Left colon (tissue), 2 donors: ENCODE measurements around the gene MLPH. TPM values are rescaled to one million over a fixed set of nuclear protein-coding genes. Genes with fewer than 3 reads are reported as not detected.

Experiments
- ATAC-seq: fragments of 200-7000 bp; cut with Tn5 transposase; one replicate; pipeline ENCODE4 v1.9.1; 2020; ENCODE audit warnings: mild to moderate bottlenecking, moderate library complexity
- DNase-seq, 2 donors: peaks; one replicate each; pipeline ENCODE4 v3.0.0-alpha.2; 2020
- intact Hi-C, 2 donors: fragments of 100-400 bp; cut with DNase I in 1 of 2; cut with micrococcal nuclease in 1 of 2; formaldehyde crosslinking; loops; one replicate each; pipeline versions ENCODE4 v1.11.2 to v1.14.0; 2022; cut with DNase I, micrococcal nuclease
- total RNA-seq, 2 donors: library from RNA; stranded (reverse); fragmentation: NEBNext Ultra II Directional; extraction: Animal tissue kit (Norgen Biotek cat#: 25700); gene quantifications; one replicate each; pipeline ENCODE4 v1.2.1, GENCODE V29; 2021
- donor health status: DM: no; HTN: no; CAD: no.
- donor health status: DM: yes; HTN: yes; CAD: no.

MLPH gene
- total RNA-seq, 2 donors from 2014 or later, result 117 to 139 TPM

- DNase-seq, result no peak
- no peak for ATAC-seq
- intact Hi-C loops, result loop anchor here in 1 of 2 donors (10.0 kb wide), 2 partner anchors 309 to 349 kb away; no protein-coding TSS in a partner anchor
Observed at GRCh38 chr2:237473878-237474441, 13.1 kb upstream of the MLPH start.

DNA sequence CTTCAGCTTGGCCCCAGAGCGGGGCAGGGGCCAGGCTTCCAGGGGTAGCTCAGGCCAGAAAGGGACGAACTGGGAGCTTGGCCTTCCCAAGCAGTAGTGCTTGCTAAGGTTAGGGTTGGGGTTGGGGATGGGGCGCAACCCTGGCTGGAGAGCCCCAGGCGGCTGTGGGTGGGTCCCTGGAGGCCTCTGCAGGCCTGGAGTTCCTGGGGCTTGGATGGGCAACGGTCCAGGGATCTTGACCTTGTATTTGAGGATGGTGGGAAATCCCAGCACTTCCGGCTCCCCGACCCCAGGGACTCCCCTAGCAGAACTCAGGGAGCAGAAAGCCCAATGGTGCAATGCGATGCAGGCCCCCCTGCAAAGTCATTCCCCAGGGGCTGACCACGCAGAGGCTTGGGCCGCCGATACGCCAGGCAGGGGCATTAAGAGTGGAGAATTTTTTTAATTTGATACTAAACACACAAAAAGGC lies 12.6 kb upstream of the MLPH start:
- intact Hi-C loops, result loop anchor here in 1 of 2 donors (10.0 kb wide), 2 partner anchors 310 to 350 kb away; no protein-coding TSS in a partner anchor
- ATAC-seq (no peak), DNase-seq (peak in 1 of 2 donors; percentile 46)

DNA sequence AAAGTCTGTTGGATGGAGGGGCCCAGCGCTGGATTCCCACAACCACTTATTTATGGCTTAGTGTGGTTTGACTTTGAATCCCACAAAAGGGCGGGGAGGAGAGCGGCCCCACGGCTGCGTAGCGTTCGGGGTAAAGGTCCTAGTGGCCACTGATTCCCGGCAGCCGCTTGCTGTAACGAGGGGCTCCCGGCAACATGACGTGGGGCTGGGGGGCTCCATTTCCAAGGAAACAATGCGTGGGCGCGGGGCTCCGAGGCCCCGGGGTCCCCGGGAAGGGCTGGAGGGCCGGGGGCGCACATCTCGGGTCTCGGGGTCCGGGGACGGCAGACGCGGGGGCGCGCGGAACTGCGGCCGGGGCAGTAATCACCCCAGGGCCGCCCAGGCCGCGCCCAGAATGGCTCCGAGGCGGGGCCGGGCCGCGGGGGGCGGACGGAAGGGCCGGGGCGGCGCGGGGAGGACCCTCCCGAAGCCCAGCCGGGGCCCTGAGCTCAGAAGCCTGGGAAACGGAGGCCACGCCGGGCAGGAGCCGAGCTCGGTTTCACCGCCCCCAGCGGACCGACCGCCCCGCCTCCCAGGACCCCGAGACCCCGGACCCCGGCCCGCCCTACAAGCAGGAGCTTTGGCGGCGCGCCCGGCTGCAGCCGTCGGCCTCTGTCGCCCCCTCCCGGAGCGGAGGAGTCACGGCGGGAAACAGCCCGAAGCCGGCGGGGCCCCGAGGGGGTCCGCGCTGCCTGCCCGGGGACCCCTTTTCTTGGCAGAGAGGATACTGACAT lies 11.9 kb upstream of the MLPH start:
- intact Hi-C loops, result loop anchor here in 1 of 2 donors (10.0 kb wide), 2 partner anchors 310 to 350 kb away; no protein-coding TSS in a partner anchor
- ATAC-seq (peak; percentile 84), DNase-seq (peak; percentile 75 to 88)

- intact Hi-C loops, result loop anchor here in 1 of 2 donors (10.0 kb wide), 2 partner anchors 311 to 351 kb away; no protein-coding TSS in a partner anchor
- DNase-seq (peak in 1 of 2 donors; percentile 36), ATAC-seq (peak; percentile 50)
Observed at GRCh38 chr2:237475704-237476141, 11.3 kb upstream of the MLPH start.

- ATAC-seq (no peak), DNase-seq (no peak)
- intact Hi-C loops, result loop anchor here in 1 of 2 donors (10.0 kb wide), 2 partner anchors 313 to 353 kb away; no protein-coding TSS in a partner anchor
Observed at GRCh38 chr2:237478095-237478494, 9.0 kb upstream of the MLPH start.

- intact Hi-C loops, result loop anchor here in 1 of 2 donors (10.0 kb wide), 2 partner anchors 314 to 354 kb away; no protein-coding TSS in a partner anchor
- ATAC-seq (no peak), DNase-seq (no peak)
Observed at GRCh38 chr2:237478979-237479378, 8.1 kb upstream of the MLPH start.

GRCh38 chr2:237479747-237480146 lies 7.3 kb upstream of the MLPH start:
- intact Hi-C loops, result loop anchor here in 1 of 2 donors (10.0 kb wide), 2 partner anchors 315 to 355 kb away; no protein-coding TSS in a partner anchor
- ATAC-seq (no peak), DNase-seq (no peak)

DNA sequence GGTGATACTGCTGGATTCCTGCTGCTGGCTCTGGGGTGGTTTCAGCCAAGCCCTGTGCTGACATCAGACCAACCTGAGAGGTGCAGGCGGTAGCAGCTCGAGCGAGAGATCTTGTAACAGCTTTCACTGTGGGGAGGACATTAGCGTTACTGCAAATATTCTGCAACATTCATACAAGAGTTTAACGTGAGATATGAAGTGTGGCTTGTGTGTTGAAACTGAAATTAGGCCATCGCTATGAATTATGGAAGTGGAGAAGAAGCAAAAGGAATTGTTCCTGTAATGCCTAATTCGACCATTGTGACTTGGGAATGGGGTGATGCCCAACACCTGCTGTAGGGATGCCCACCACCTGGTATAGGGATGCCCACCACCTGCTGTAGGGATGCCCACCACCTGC lies 6.5 kb upstream of the MLPH start:
- no peak for DNase-seq

GRCh38 chr2:237480988-237481525 lies 6.0 kb upstream of the MLPH start:
- ATAC-seq (no peak), DNase-seq (no peak)
- intact Hi-C loops, result no loop called here

More for the DNA sequence above, 6.5 kb upstream of the MLPH start:
- no peak for ATAC-seq
- intact Hi-C loops, result no loop called here

GRCh38 chr2:237482485-237482884 lies 4.6 kb upstream of the MLPH start:
- peak; percentile 84 for ATAC-seq
- peak; percentile 82 to 95 for DNase-seq
- intact Hi-C loops, result no loop called here

- peak; percentile 71 for ATAC-seq
- DNase-seq, result peak; percentile 53 to 86
- intact Hi-C loops, result no loop called here
Observed at GRCh38 chr2:237483018-237483731, 3.9 kb upstream of the MLPH start.

DNA sequence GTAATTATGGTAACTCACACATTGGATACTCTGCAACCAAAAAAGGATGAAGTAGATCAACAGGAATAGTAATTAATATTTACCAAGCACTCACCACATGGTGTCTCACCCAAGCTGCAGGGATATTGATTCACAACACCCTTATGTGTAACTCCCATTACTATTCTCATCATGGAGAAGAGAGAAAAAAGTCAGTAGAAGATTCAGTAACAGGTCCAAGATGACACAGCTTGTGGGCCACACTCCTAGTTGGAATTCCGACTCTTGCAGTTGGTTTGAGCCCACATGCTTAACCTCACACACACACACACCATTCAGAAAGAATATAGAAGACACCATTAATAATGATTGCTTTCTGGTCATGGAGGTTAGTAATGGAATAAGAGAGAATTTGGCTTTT lies 1.7 kb upstream of the MLPH start:
- intact Hi-C loops, result no loop called here
- no peak for ATAC-seq
- no peak for DNase-seq

DNA sequence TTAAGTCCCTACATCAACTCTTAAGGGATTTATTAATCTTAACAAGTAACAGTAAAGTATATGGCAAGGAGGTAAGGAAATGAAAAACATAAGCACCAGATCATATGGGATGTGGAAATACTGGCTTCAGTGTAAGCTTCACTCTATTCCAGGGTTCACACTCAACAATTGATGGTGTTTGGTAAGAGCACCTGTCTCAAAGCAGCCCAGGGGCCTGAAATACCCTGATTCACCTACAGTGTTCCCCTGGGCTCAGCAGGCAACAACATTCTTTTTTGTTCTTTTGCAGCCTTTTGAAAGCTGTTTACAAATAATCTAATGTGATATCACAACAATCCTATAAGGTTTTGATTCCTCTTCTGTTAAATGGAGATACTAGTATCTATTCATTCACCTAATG lies 1.2 kb upstream of the MLPH start:
- ATAC-seq, result no peak
- intact Hi-C loops, result no loop called here
- no peak for DNase-seq

DNA sequence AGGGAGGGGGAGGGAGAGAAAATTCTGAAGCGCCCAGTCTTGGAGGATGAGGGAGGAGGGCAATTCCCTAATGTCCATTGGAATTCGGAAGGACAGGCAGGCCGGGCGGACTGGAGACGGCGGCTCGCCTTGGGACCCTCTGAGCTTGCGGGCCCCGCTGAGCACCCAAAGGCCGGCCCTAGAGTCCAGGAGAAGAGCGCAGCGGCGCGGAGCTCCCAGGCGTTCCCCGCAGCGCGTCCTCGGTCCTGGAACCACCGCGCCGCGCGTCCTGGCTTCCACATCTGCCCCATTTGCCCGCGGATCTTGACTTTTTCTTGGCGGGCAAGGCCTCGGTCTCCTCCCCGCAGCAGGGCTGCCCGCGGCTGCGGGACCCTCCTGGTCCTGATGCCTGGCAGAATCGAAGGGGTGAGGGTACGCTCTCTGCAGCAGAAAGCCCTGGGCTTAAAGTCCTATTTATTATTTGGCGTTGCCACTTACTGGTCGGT lies 675 bp upstream of the MLPH start:
- DNase-seq, result peak in 1 of 2 donors; percentile 28
- intact Hi-C loops, result no loop called here
- ATAC-seq, result no peak

GRCh38 chr2:237487496-237487895 lies 445 bp downstream of the MLPH start:
- peak; percentile 14 for ATAC-seq
- DNase-seq, result peak in 1 of 2 donors; percentile 29
- intact Hi-C loops, result no loop called here

- ATAC-seq, result no peak
- intact Hi-C loops, result no loop called here
Observed at GRCh38 chr2:237488295-237488694, 1.2 kb downstream of the MLPH start.

DNA sequence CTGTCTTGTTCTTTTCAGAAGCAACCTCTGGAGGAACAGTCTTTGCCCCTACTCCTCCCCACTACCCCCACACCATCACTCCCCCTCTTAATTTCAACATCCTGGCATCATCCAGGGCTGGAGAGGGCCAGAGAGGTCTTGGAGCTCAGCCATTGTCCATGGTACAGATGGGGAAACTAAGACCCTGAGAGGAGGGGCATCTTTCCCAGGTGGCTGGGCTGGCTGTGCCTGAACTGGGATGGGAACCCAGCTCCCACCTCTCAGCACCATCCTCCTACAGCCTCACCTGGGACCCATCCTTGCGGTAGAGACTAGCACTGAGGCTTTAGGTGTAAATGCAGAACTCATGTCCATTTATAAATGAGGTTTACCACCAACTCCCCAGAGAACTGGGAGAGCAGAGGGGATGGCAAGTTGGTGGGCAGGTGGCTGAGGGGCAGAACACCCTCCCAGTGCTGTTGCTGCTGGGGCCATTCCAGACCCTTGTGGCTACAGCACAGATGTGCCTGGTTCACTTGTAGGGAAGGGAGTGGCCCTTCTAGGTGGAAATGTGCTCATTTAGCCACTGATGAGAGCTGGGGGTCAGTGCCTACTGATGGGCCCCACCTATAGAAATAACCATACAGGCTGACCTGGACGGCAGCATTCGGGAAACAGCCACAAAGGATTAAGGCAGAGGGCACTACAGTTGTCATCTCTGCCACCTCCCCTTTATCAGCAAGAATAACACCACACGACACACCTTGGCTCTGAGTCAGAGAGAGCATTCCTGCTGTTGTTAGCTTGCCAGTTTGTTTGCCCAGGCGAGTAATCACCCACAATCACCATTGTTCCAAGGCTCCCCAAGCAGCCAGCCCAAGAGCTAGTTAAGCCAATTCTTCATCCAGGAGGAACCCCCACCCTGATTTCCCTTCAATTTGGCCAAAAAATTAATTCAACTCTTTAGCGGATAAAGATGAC lies 2.1 kb downstream of the MLPH start:
- intact Hi-C loops, result no loop called here
- peak; percentile 67 to 84 for DNase-seq
- ATAC-seq, result peak; percentile 76

More at GRCh38 chr2:237488295-237488694, 1.2 kb downstream of the MLPH start:
- peak in 1 of 2 donors; percentile 40 for DNase-seq
